Smooth muscle cell (in vitro differentiated cells): ENCODE data around the gene MIAT. TPM values are rescaled to one million over a fixed set of nuclear protein-coding genes. Genes with fewer than 3 reads are reported as not detected.

Source experiments
- DNase-seq: peaks from one replicate; lab custom pipeline; 2025; ENCODE audit not compliant: unreplicated experiment; lab: John Stamatoyannopoulos, UW
- H2AFZ ChIP-seq: fragments of 200-600 bp; sonication (generic); 2 replicates; pipeline ENCODE4 v1.6.0; 2016; ENCODE audit warnings: antibody characterized with exemption, low read depth, mild to moderate bottlenecking
- H3F3A ChIP-seq: fragments of 200-600 bp; sonication (generic); 2 replicates; pipeline ENCODE4 v1.6.0; 2017; ENCODE audit warnings: antibody characterized with exemption, low read depth
- H3K27ac ChIP-seq: fragments of 200-600 bp; sonication (generic); 2 replicates; pipeline ENCODE4 v1.5.1; 2016; ENCODE audit warnings: low read depth, mild to moderate bottlenecking
- H3K27me3 ChIP-seq: fragments of 200-600 bp; sonication (generic); 2 replicates; pipeline ENCODE4 v1.6.1; 2016; ENCODE audit warnings: low read depth, mild to moderate bottlenecking
- H3K36me3 ChIP-seq: fragments of 200-600 bp; sonication (generic); 2 replicates; pipeline ENCODE4 v1.5.1; 2016; ENCODE audit warnings: low read depth
- H3K4me1 ChIP-seq: fragments of 200-600 bp; sonication (generic); 2 replicates; pipeline ENCODE4 v1.5.1; 2016; ENCODE audit warnings: low read depth
- H3K4me2 ChIP-seq: fragments of 200-600 bp; sonication (generic); 2 replicates; pipeline ENCODE4 v1.6.0; 2016; ENCODE audit warnings: mild to moderate bottlenecking
- H3K4me3 ChIP-seq: fragments of 200-600 bp; sonication (generic); 2 replicates; pipeline ENCODE4 v1.5.1; 2016; ENCODE audit warnings: mild to moderate bottlenecking
- H3K79me2 ChIP-seq: fragments of 200-600 bp; sonication (generic); 2 replicates; pipeline ENCODE4 v1.6.0; 2016; ENCODE audit warnings: low read depth, mild to moderate bottlenecking
- H3K9ac ChIP-seq: fragments of 200-600 bp; sonication (generic); 2 replicates; pipeline ENCODE4 v1.6.0; 2016; ENCODE audit warnings: low read depth
- H3K9me3 ChIP-seq: fragments of 200-600 bp; sonication (generic); replicated peaks from 2 replicates; pipeline ENCODE4 v1.5.1; 2016; ENCODE audit warnings: low read depth
- H4K20me1 ChIP-seq: fragments of 200-600 bp; sonication (generic); 2 replicates; pipeline ENCODE4 v1.6.0; 2016; ENCODE audit warnings: low read depth
- CTCF ChIP-seq: fragments of 200-600 bp; sonication (generic); IDR thresholded peaks from 2 replicates; pipeline ENCODE4 v1.5.1; 2017; ENCODE audit warnings: borderline replicate concordance, mild to moderate bottlenecking, antibody characterized with exemption; ENCODE audit not compliant: insufficient read depth, poor library complexity, severe bottlenecking
- WGBS: methylation state at CpG from one replicate; pipeline ENCODE4 v1.1.7; 2016; ENCODE audit warnings: low lambda C conversion rate; 5-methylcytosine and 5-hydroxymethylcytosine counted together
- polyA plus RNA-seq: library from polyadenylated mRNA; unstranded; fragments of >200 nt; fragmentation: Nextera tagmentation; extraction: Ambion mirVana; gene quantifications from 2 replicates; pipeline ENCODE4 v1.2.1, GENCODE V29; 2016
- total RNA-seq: library from RNA; depleted of rRNA; stranded (reverse); fragments of >200 nt; gene quantifications from 2 replicates; pipeline ENCODE4 v1.2.3, GENCODE V29; 2014

The MIAT gene
- total and polyA plus RNA-seq, 2 experiments from 2014 or later: 0.16 to 7.0 TPM

GRCh38 chr22:26707090-26707489 lies 49.7 kb downstream of the MIAT start:
- Histone ChIP-seq H3K36me3 (no peaks in the 10 kb centered on the region), H3K9me3 (no peaks in the 10 kb centered on the region), H3K79me2 (no peaks in the 10 kb centered on the region), H3K4me2 (no peak overlapping the region), H3K4me1 (no peaks in the 10 kb centered on the region), H2AFZ (no peak overlapping the region), H3K27me3 (no peaks in the 10 kb centered on the region), H3K27ac (no peak overlapping the region), H3K9ac (no peak overlapping the region), H3K4me3 (no peak overlapping the region), H3F3A (no peaks in the 10 kb centered on the region), H4K20me1 (no peaks in the 10 kb centered on the region)
- no peak for TF ChIP-seq CTCF
- WGBS: 98% methylated on average over 2 of the region's 2 CpGs
- no peak for DNase-seq

- 96% methylated on average over 2 of the region's 2 CpGs for WGBS
- Histone ChIP-seq H3K36me3 (no peaks in the 10 kb centered on the region), H3K4me3 (no peak overlapping the region), H4K20me1 (no peaks in the 10 kb centered on the region), H3K4me2 (no peak overlapping the region), H3K9ac (no peak overlapping the region), H3K27me3 (no peaks in the 10 kb centered on the region), H3K4me1 (no peaks in the 10 kb centered on the region), H3K79me2 (no peaks in the 10 kb centered on the region), H3F3A (no peaks in the 10 kb centered on the region), H3K27ac (no peak overlapping the region), H3K9me3 (no peaks in the 10 kb centered on the region), H2AFZ (no peak overlapping the region)
- no peak for TF ChIP-seq CTCF
- no peak for DNase-seq
Observed at GRCh38 chr22:26707581-26707980, 50.2 kb downstream of the MIAT start.

GRCh38 chr22:26708256-26709009 lies 51.0 kb downstream of the MIAT start:
- H4K20me1 ChIP-seq: peaks cover 2% of the 10 kb centered on the region
- 78% methylated on average over 7 of the region's 7 CpGs for WGBS
- H3K27me3 ChIP-seq: no peaks in the 10 kb centered on the region
- no peaks in the 10 kb centered on the region for H3K4me1 ChIP-seq
- H3K9me3 ChIP-seq: no peaks in the 10 kb centered on the region
- H2AFZ ChIP-seq: no peak overlapping the region
- no peak overlapping the region for H3K9ac ChIP-seq
- no peak overlapping the region for H3K4me3 ChIP-seq
- no peaks in the 10 kb centered on the region for H3K79me2 ChIP-seq
- no peak for DNase-seq
- H3F3A ChIP-seq: peaks cover under 1% of the 10 kb centered on the region
- H3K4me2 ChIP-seq: no peak overlapping the region
- no peaks in the 10 kb centered on the region for H3K36me3 ChIP-seq
- no peak for TF ChIP-seq CTCF
- H3K27ac ChIP-seq: no peak overlapping the region
